ENCODE data around the gene NFE2L1.
"Not testable (repeated sequence)": the region's sequence is repeated elsewhere in the genome, so short reads cannot be mapped to it uniquely, and the experiment has no call there.

The NFE2L1 gene

GRCh38 chr17:48047741-48048383 is at the start of gene NFE2L1:
Gene NFE2L1 (plus strand): TSS chr17:48048359. CDS start chr17:48051119, 2,760 bp downstream.
- DNase-seq (ENCODE audit: low read depth), result peak; percentile 99

DNA sequence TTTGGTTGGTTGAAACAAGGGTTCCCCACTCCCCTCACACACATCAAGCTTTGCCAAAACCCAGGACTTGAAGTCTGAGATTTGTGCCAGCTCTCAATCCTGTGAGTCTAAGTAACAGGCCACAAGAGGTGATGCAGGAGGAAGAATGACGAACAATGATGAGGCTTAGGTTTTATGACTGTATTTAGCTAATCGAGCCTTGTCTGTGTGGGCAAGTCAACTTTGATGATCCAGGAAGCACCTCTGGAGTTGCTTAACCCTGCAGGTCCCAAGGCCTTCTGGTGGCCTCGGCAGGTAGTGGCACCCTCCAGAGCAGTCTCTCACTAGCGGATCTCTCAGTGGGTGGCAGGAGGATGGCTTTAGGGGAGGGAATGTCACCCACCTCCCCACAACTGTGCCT is 48.6 kb upstream of the NFE2L1 start:
- no peak for DNase-seq (ENCODE audit: low read depth)

GRCh38 chr17:48001197-48001596 is 47.0 kb upstream of the NFE2L1 start:
- no peak for DNase-seq (ENCODE audit: low read depth)

DNA sequence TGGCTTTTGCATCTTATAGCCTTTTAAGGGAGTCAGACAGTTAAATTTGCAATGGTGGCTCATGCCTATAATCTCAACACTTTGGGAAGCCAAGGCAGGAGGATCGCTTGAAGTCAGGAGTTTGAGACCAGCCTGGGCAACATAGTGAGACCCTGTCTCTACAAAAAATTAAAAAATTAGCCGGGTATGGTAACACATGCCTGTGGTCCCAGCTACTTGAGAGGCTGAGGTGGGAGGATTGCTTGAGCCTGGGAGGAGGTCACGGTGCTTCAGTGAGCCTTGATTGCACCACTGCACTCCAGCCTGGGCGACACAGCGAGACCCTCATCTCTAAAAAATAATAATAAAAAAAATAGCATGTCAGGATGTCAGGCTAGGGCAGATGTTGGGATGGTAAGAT is 46.5 kb upstream of the NFE2L1 start:
- DNase-seq (ENCODE audit: low read depth), result not testable (repeated sequence)

DNA sequence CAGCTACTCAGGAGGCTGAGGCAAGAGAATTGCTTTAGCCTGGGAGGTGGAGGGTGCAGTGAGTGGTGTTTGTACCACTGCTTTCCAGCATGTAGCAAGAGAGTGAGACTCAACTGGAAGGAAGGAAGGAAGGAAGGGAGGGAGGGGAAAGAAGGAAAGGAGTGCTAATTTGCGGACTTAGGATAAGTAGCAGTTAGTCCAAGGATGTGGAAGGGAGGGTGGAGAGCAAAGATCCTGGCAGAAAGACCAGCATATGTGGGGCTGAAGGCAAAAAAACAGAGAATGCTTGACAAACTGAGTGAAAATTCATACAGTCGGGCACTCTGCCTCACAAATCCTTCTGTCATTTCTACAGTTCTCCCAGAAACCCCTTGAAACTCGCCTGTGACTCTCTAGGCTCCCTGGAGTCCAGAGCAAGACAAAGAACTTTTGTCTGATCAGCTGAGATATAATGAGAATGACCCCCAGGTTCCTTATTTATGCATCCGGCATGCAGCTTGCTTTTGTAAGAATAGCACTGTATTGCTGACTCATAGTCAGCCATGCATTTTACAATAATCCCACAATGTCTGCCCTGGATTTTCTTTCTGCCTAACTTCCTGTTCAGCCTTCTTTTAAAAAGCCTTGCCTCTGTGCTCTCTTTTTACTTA is 45.8 kb upstream of the NFE2L1 start:
- DNase-seq (ENCODE audit: low read depth), result peak; percentile 31

GRCh38 chr17:48002916-48003416 is 45.2 kb upstream of the NFE2L1 start:
- DNase-seq (ENCODE audit: low read depth), result no peak

GRCh38 chr17:48003417-48004151 is 44.6 kb upstream of the NFE2L1 start:
- DNase-seq (ENCODE audit: low read depth), result no peak

DNA sequence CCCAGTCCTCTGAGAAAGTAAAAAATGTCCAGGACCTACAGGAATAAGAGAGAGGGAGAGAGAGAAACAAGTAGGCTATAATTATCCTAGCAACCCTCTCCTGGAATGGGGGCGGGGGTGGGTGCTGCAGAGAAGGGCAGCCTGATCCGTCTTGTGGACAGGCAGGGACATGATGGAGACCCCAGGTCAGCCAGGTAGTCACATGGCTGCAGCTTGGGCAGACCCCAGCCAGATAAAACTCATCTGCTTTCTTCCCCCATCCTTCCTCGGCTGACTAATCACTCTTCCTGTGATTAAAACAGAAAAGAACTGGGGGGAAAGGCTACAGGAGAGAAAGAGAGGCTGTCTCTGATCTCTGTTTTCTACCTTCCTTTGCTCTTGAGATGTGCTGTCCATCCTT is 43.2 kb upstream of the NFE2L1 start:
- no peak for DNase-seq (ENCODE audit: low read depth)

DNA sequence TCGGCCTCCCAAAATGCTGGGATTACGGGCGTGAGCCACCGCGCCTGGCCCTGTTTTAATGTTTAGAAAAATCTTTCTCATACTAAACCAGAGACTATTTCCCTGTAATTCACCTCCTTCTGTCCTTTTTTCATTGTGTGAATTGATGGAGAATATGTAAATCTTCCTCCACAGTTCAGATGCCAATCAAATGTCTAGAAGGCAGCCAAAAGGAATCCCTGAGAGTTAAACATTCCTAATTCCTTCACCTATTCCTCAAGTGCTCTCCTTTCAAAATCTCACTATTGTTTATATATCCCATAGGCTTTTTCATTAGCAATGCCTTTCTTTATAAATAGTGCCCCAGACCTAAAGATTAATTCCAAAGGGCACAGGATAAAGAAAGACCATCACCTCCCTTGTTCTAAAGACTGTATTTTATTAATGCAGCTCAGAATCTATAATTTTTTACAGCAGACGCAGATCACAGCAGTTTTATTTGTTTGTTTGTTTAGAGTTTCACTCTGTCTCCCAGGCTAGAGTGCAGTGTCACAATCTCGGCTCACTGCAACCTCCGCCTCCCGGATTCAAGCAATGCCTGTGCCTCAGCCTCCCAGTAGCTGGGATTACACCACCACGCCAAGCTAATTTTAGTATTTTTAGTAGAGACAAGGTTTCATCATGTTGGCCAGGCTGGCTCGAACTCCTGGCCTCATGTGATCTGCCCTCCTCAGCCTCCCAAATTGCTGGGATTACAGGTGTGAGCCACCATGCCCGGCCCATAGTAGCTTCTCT is 41.0 kb upstream of the NFE2L1 start:
- DNase-seq (ENCODE audit: low read depth), result no peak

DNA sequence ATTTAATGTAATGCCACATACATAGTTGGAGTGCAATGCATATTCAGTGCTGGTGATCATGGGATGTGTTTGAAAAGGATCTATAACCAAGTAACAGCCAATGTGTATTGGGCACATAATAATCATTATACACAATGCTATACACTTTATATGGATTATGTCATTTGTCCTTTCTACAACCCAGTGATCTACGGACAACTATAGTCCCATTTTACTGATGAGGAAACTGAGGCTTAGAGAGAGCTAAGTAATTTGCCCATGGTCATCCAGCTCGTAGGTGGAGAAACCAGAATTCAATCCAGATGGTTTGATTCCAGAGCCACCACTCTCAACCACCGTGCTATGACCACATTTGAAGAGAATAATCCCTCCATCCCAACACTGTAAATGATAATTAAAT is 38.0 kb upstream of the NFE2L1 start:
- DNase-seq (ENCODE audit: low read depth), result no peak

GRCh38 chr17:48011405-48012150 is 36.6 kb upstream of the NFE2L1 start:
- DNase-seq (ENCODE audit: low read depth), result no peak

- no peak for DNase-seq (ENCODE audit: low read depth)
These were observed 36.0 kb upstream of the NFE2L1 start for GRCh38 chr17:48012151-48012520.

DNA sequence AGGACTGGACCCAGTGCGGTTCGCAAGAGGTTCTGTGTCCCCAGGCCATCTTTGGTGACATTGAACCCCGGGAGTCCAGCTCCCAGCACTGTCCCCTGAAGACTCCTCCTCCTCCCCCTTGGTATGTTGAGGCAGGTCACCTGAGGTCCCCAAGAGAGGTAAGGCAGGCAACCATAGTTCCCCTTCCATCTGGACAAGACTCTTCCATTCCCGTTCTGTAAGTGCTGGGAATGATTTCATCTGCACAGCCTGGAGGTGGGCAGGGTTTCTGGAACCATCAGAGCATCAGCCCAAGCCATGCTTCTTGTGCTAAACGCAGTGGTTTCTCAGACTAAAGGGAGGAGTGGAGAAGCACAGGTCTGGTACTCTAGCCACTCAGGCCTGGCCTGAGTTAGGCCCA is 35.5 kb upstream of the NFE2L1 start:
- no peak for DNase-seq (ENCODE audit: low read depth)

- DNase-seq (ENCODE audit: low read depth), result no peak
These were observed 34.1 kb upstream of the NFE2L1 start for GRCh38 chr17:48013876-48014594.

- DNase-seq (ENCODE audit: low read depth), result no peak
These were observed 33.5 kb upstream of the NFE2L1 start for GRCh38 chr17:48014595-48015111.

GRCh38 chr17:48016112-48016511 is 32.0 kb upstream of the NFE2L1 start:
- DNase-seq (ENCODE audit: low read depth), result no peak

GRCh38 chr17:48017817-48018158 is 30.4 kb upstream of the NFE2L1 start:
- not testable (repeated sequence) for DNase-seq (ENCODE audit: low read depth)

DNA sequence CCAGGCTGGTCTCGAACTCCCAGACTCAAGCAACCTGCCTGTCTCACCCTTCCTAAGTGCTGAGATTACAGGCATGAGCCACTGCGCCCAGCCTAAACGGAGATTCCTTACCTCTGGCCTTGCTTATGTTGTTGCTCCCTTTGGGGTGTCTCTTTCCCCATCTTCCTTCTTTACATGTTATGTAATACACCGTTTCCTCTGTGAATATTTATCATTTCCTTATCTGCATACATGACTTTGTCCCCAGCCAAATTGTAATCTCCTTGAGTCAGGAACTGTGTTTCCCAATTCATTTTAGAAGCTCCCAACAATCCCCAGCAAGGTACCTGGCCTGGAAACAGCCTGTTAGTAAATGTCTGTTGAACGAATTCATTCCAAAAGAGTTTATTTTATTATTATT is 26.2 kb upstream of the NFE2L1 start:
- no peak for DNase-seq (ENCODE audit: low read depth)

GRCh38 chr17:48022901-48023300 is 25.3 kb upstream of the NFE2L1 start:
- no peak for DNase-seq (ENCODE audit: low read depth)

DNA sequence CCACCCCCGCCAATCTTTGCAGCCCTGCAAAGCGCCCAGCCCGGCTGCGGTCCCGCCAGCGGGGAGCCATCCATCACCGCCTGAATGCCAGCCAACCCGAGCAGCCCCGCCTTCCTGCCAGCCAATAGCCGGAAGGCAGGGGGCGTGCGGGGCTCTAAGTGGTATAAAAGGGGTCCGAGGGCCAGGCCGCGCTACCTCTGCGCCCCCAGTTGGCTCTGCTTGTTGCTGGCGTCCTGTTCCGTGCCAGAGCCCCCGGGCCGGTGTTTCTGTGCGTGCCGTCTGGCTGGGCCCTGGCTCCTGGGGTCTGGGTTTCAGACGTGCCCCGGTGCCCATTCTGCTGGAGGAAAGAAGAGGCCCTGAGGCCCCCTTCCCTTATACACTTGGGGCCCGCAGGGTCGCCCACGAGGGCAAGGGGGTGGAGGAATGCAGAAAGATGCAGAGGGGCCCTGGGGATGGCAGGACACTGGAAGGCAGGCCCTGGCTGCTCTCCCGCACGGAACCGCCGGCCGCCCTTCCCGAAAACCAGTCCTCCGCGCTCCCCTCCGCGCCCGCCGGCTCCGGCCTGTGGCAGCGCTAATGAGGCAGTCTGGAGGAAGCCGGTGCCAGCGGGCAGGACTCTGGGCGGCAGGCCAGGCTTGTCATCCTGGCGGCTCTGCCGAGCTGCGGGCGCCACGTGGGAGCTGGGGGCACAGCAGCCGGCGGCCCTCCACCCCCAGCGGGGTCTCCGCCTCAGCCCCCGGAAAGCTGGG is 24.6 kb upstream of the NFE2L1 start:
- DNase-seq (ENCODE audit: low read depth), result no peak

All from fibroblast of the conjunctiva (primary cell).